A673 (cell line): ENCODE data around the gene ZC3HAV1. TPM values are rescaled to one million over a fixed set of nuclear protein-coding genes. Genes with fewer than 3 reads are reported as not detected.

Experiments used
- BruUV-seq: library from RNA; stranded (reverse); fragments of 400-500 nt; replicated peaks from 2 replicates; lab custom pipeline; 2021; lab: Mats Ljungman, UMichigan
- CTCF ChIA-PET: fragments of 300-600 bp; sonication (Branson Sonifier 250); formaldehyde crosslinking; loops from one replicate; lab custom pipeline; 2022; ENCODE audit warnings: antibody characterized with exemption; lab: Charles Lee
- POLR2A ChIA-PET: fragments of 300-600 bp; sonication (Branson Sonifier 250); formaldehyde crosslinking; loops from one replicate; lab custom pipeline; 2022; ENCODE audit warnings: antibody characterized with exemption; ENCODE audit not compliant: low non-redundant PET; lab: Charles Lee
- DNase-seq: peaks from one replicate; pipeline ENCODE4 v3.0.0-alpha.2; 2015; ENCODE audit warnings: low spot score
- H3K27ac ChIP-seq: fragments of 200-600 bp; sonication (generic); 2 replicates; pipeline ENCODE4 v1.5.1; 2016; ENCODE audit warnings: mixed run types, low read depth, mild to moderate bottlenecking, mixed read lengths, antibody characterized with exemption, low read length; ENCODE audit not compliant: poor library complexity, severe bottlenecking
- H3K27me3 ChIP-seq: fragments of 200-600 bp; sonication (generic); replicated peaks from 2 replicates; pipeline ENCODE4 v1.6.1; 2017; ENCODE audit warnings: mixed run types, low read depth, mild to moderate bottlenecking, mixed read lengths, antibody characterized with exemption, low read length; ENCODE audit not compliant: insufficient read depth, poor library complexity
- H3K36me3 ChIP-seq: fragments of 200-600 bp; sonication (generic); 2 replicates; pipeline ENCODE4 v1.6.1; 2016; ENCODE audit warnings: mixed run types, mild to moderate bottlenecking, mixed read lengths, antibody characterized with exemption, low read length; ENCODE audit not compliant: insufficient read depth, poor library complexity, severe bottlenecking
- H3K4me1 ChIP-seq: fragments of 200-600 bp; sonication (generic); 2 replicates; pipeline ENCODE4 v1.6.1; 2017; ENCODE audit warnings: mixed run types, mild to moderate bottlenecking, mixed read lengths, antibody characterized with exemption, low read length; ENCODE audit not compliant: insufficient read depth, poor library complexity, severe bottlenecking
- H3K4me3 ChIP-seq: fragments of 200-600 bp; sonication (generic); 2 replicates; pipeline ENCODE4 v1.5.1; 2016; ENCODE audit warnings: low read depth, mixed run types, mild to moderate bottlenecking, mixed read lengths, low read length; ENCODE audit not compliant: poor library complexity, severe bottlenecking
- H3K9me3 ChIP-seq: fragments of 200-600 bp; sonication (generic); 2 replicates; pipeline ENCODE4 v1.6.1; 2016; ENCODE audit warnings: mixed run types, low read depth, mild to moderate bottlenecking, mixed read lengths, antibody characterized with exemption, low read length; ENCODE audit not compliant: poor library complexity, severe bottlenecking
- EZH2 ChIP-seq: fragments of 200-600 bp; sonication (generic); IDR thresholded peaks from 2 replicates; pipeline ENCODE4 v1.6.1; 2017; ENCODE audit warnings: borderline replicate concordance, low read depth, mild to moderate bottlenecking, mixed read lengths, antibody characterized with exemption, low read length; ENCODE audit not compliant: poor library complexity, severe bottlenecking
- intact Hi-C: fragments of 100-400 bp; cut with micrococcal nuclease; formaldehyde crosslinking; loops from one replicate; pipeline ENCODE4 v1.10.0; 2022; ENCODE audit not compliant: unreplicated experiment
- total RNA-seq: library from RNA; stranded (reverse); gene quantifications from 2 replicates; pipeline ENCODE4 v1.2.3, GENCODE V29; 2021
- TF ChIP-seq, protein P1 (sequence below): fragments of 300-800, 200-600 bp; sonication (generic); conservative IDR thresholded peaks from 2 replicates; pipeline ENCODE4 v1.5.1; 2017; ENCODE audit warnings: low read depth, mild to moderate bottlenecking, antibody characterized with exemption, low read length, moderate library complexity, mixed read lengths

ZC3HAV1 gene
- total RNA-seq, 1 experiment from 2014 or later = 16.9 TPM

DNA sequence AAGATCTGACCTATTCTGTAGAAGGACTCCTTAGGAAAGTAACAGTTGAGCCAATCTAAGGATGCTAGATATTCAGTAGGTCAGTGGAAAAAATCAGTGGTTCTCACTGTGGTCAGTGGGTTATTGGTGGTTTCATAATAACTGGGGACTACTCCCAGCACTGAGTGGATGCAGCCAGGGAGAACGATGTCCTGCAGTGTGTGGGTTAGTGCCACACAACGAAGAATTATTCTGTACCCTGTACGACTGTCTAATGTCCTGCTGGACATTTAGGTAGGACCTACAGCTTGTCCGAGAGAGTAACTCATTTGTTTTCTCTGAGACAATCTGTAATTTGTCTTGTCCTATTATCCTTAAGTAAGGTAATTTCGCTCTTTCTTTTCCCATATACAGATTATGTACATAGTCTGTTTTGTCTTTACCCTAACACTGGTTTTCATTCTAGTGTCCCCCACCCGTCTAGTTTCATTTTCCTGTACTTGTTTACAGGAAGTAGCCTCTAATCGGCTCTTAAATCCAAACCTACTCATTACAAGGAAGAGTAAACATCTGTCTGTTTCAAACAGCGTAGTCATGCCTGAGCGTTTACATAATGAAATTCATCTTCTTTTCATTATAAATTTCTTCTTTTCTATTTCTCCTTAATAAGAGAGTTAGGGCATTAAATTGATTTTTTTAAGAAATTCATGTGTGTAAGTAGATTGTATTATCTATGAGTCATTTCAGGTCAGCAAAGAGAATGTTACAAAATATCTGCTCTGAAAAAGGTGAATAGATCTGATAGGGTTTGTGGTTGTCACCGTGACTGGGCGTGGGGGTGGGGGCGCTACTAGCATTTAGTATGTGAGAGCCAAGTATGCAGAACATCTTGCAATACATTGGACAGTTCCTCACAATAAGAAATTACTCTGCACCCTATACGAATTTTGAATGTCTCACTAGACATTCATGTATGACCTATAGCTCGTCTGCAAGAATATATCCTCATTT lies 65.4 kb downstream of the ZC3HAV1 start:
- BruUV-seq = TSS peak; percentile 8

DNA sequence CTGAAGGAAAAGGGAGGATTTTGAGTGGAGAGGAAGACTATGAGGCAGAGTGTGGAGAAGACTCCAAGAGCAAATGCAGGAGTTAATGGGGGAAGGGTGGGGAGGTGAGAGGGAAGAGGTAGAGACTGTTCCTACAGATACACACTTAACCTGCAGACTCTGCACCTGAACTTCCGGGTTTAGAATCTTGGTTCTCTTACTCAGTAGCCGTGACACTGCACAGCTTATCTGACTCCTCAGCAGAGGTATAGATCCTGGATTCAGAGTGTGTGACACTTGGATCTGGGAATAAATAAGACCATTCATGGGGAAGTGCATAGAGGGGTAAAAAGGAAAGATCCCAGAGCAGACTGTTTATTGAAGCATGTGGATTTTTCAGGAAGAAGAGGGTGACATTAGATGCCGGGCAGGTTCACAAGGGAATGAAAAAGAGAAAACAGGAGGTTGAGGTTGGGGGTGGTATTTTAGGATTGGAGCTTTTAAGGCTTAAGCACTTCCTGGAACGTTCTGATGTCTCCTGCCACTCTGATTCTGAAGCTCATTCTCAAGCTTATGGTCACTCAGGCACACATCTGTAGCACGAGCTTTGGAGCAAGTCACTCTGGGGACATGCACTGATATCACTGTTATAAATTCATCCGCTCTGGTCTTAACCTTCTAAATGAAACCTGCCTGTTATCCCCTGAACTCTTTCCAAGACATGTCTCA lies 68.0 kb downstream of the ZC3HAV1 start:
- ChIA-PET POLR2A (no interaction called here), CTCF (no interaction called here)
- H3K27me3 ChIP-seq = no peaks in the 10 kb centered on the region
- H3K27ac ChIP-seq = no peak overlapping the region
- no peak overlapping the region for H3K4me3 ChIP-seq
- H3K4me1 ChIP-seq = no peaks in the 10 kb centered on the region
- H3K9me3 ChIP-seq = no peaks in the 10 kb centered on the region
- no TSS peak for BruUV-seq
- DNase-seq = no peak
- intact Hi-C loops = no loop called here
- TF ChIP-seq, protein P1, sequence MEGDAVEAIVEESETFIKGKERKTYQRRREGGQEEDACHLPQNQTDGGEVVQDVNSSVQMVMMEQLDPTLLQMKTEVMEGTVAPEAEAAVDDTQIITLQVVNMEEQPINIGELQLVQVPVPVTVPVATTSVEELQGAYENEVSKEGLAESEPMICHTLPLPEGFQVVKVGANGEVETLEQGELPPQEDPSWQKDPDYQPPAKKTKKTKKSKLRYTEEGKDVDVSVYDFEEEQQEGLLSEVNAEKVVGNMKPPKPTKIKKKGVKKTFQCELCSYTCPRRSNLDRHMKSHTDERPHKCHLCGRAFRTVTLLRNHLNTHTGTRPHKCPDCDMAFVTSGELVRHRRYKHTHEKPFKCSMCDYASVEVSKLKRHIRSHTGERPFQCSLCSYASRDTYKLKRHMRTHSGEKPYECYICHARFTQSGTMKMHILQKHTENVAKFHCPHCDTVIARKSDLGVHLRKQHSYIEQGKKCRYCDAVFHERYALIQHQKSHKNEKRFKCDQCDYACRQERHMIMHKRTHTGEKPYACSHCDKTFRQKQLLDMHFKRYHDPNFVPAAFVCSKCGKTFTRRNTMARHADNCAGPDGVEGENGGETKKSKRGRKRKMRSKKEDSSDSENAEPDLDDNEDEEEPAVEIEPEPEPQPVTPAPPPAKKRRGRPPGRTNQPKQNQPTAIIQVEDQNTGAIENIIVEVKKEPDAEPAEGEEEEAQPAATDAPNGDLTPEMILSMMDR = no peak
- no peak for TF ChIP-seq EZH2
- H3K36me3 ChIP-seq = no peaks in the 10 kb centered on the region

More for the DNA sequence above, 65.4 kb downstream of the ZC3HAV1 start:
- TF ChIP-seq, protein P1 = no peak
- no peak for TF ChIP-seq EZH2
- H3K4me1 ChIP-seq = no peaks in the 10 kb centered on the region
- no peak overlapping the region for H3K27ac ChIP-seq
- no peak overlapping the region for H3K4me3 ChIP-seq
- CTCF ChIA-PET = no interaction called here
- H3K36me3 ChIP-seq = peaks cover 2% of the 10 kb centered on the region
- no peaks in the 10 kb centered on the region for H3K27me3 ChIP-seq
- intact Hi-C loops = no loop called here
- POLR2A ChIA-PET = interaction anchor here (0.6 kb wide), 1 partner anchor 61 kb away, joined by 3 read pairs; no protein-coding TSS in a partner anchor
- no peaks in the 10 kb centered on the region for H3K9me3 ChIP-seq
- DNase-seq = no peak

DNA sequence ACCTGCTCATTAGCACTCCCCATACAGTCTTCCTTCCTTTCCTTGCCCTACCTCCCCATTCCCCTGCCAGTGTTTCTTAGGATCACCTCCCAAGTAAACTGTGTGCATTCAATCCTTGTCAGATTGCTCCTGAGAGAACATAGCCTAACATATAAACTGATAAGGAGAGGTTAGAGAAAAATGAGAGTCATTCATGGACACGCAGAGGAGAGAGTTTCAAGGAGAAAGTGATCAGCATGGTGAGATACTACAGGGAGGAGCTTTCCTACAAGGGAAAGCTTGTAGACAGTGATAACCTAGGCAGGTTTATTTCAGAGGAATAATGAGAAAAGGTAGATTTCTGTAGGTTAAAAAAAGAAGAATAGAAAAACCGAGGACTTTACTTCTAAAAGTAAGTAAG lies 70.8 kb downstream of the ZC3HAV1 start:
- Histone ChIP-seq H3K4me3 (no peak overlapping the region), H3K27me3 (no peaks in the 10 kb centered on the region), H3K27ac (no peak overlapping the region), H3K4me1 (peaks cover 7% of the 10 kb centered on the region), H3K36me3 (peaks cover 6% of the 10 kb centered on the region), H3K9me3 (no peaks in the 10 kb centered on the region)
- ChIA-PET CTCF (no interaction called here), POLR2A (no interaction called here)
- intact Hi-C loops = no loop called here
- BruUV-seq = no TSS peak
- DNase-seq = no peak
- TF ChIP-seq EZH2 = no peak
- TF ChIP-seq, protein P1 = no peak
